HepG2 (cell line): ENCODE measurements around the gene NTN5. TPM values are rescaled to one million over a fixed set of nuclear protein-coding genes. Genes with fewer than 3 reads are reported as not detected.

Experiments used
- AGO1 ChIP-seq: fragments of 200-400 bp; formaldehyde crosslinking; IDR thresholded peaks from 2 replicates; pipeline ENCODE4 v1.6.1; 2017; ENCODE audit warnings: mild to moderate bottlenecking, low read depth, low read length, moderate library complexity; ENCODE audit not compliant: poor library complexity, severe bottlenecking
- DR1 ChIP-seq: sonication (generic); formaldehyde crosslinking; IDR thresholded peaks from 2 replicates; pipeline ENCODE4 v1.8.0; 2021; ENCODE audit warnings: mild to moderate bottlenecking, missing genetic modification reagents, inconsistent platforms
- FOXA3 ChIP-seq: IDR thresholded peaks from 2 replicates; pipeline ENCODE4 v1.6.1; 2016; ENCODE audit warnings: missing genetic modification reagents, missing compliant biosample characterization
- FOXJ3 ChIP-seq: sonication (generic); formaldehyde crosslinking; IDR thresholded peaks from 2 replicates; pipeline ENCODE4 v1.4.0; 2020; ENCODE audit warnings: missing genetic modification reagents, mild to moderate bottlenecking, borderline replicate concordance
- GPBP1L1 ChIP-seq: sonication (generic); formaldehyde crosslinking; IDR thresholded peaks from 2 replicates; pipeline ENCODE4 v1.5.0; 2020; ENCODE audit warnings: mild to moderate bottlenecking, missing genetic modification reagents
- GTF3A ChIP-seq: sonication (generic); formaldehyde crosslinking; conservative IDR thresholded peaks from 2 replicates; pipeline ENCODE4 v1.4.0; 2020; ENCODE audit warnings: mild to moderate bottlenecking, missing genetic modification reagents
- HDAC1 ChIP-seq: sonication (generic); formaldehyde crosslinking; IDR thresholded peaks from 2 replicates; pipeline ENCODE4 v1.5.1; 2020; ENCODE audit warnings: mild to moderate bottlenecking, missing genetic modification reagents
- MTA3 ChIP-seq: sonication (generic); formaldehyde crosslinking; IDR thresholded peaks from 2 replicates; pipeline ENCODE4 v1.4.0; 2020; ENCODE audit warnings: missing genetic modification reagents
- NBN ChIP-seq: fragments of 450-650 bp; conservative IDR thresholded peaks from 2 replicates; pipeline ENCODE4 v1.6.1; 2017
- PRPF4 ChIP-seq: fragments of 200-400 bp; formaldehyde crosslinking; IDR thresholded peaks from 2 replicates; pipeline ENCODE4 v1.6.1; 2016; ENCODE audit warnings: low read length, low read depth; ENCODE audit not compliant: poor library complexity, severe bottlenecking
- RBAK ChIP-seq: sonication (generic); formaldehyde crosslinking; IDR thresholded peaks from 2 replicates; pipeline ENCODE4 v1.5.1; 2020; ENCODE audit warnings: mild to moderate bottlenecking, missing genetic modification reagents
- RFX3 ChIP-seq: IDR thresholded peaks from 2 replicates; pipeline ENCODE4 v1.6.1; 2016; ENCODE audit warnings: missing biosample characterization, missing genetic modification reagents
- SMYD3 ChIP-seq: sonication (generic); formaldehyde crosslinking; IDR thresholded peaks from 2 replicates; pipeline ENCODE4 v1.8.1; 2023; ENCODE audit warnings: mild to moderate bottlenecking, missing genetic modification reagents
- THAP9 ChIP-seq: sonication (generic); formaldehyde crosslinking; IDR thresholded peaks from 2 replicates; pipeline ENCODE4; 2020; ENCODE audit warnings: missing genetic modification reagents, mild to moderate bottlenecking, borderline replicate concordance
- ZBTB4 ChIP-seq: sonication (generic); formaldehyde crosslinking; IDR thresholded peaks from 2 replicates; pipeline ENCODE4 v1.4.0; 2020; ENCODE audit warnings: missing genetic modification reagents, mild to moderate bottlenecking, borderline replicate concordance
- ZNF121 ChIP-seq: sonication (generic); formaldehyde crosslinking; IDR thresholded peaks from 2 replicates; pipeline ENCODE4 v1.5.0; 2020; ENCODE audit warnings: mild to moderate bottlenecking, missing genetic modification reagents
- ZNF136 ChIP-seq: sonication (generic); formaldehyde crosslinking; IDR thresholded peaks from 2 replicates; pipeline ENCODE4 v1.8.1; 2022; ENCODE audit warnings: low read depth, mild to moderate bottlenecking, moderate library complexity, missing genetic modification reagents
- ZNF337 ChIP-seq: sonication (generic); formaldehyde crosslinking; IDR thresholded peaks from 2 replicates; pipeline ENCODE4 v1.5.1; 2020; ENCODE audit warnings: missing genetic modification reagents, low read depth, mild to moderate bottlenecking, borderline replicate concordance
- ZNF580 ChIP-seq: IDR thresholded peaks from 2 replicates; pipeline ENCODE4 v1.6.1; 2016; ENCODE audit warnings: low read depth, borderline replicate concordance
- ZNF605 ChIP-seq: sonication (generic); formaldehyde crosslinking; IDR thresholded peaks from 2 replicates; pipeline ENCODE4 v1.8.0; 2022; ENCODE audit warnings: mild to moderate bottlenecking, missing genetic modification reagents
- ZNF766 ChIP-seq: sonication (generic); formaldehyde crosslinking; IDR thresholded peaks from 2 replicates; pipeline ENCODE4 v1.5.0; 2020; ENCODE audit warnings: missing genetic modification reagents, borderline replicate concordance
- ZNF780A ChIP-seq: sonication (generic); formaldehyde crosslinking; IDR thresholded peaks from 2 replicates; pipeline ENCODE4 v1.8.0; 2022; ENCODE audit warnings: mild to moderate bottlenecking, missing genetic modification reagents, moderate library complexity
- ZSCAN20 ChIP-seq: sonication (generic); formaldehyde crosslinking; IDR thresholded peaks from 2 replicates; pipeline ENCODE4 v1.4.0; 2020; ENCODE audit warnings: missing genetic modification reagents, mild to moderate bottlenecking, borderline replicate concordance
- polyA plus RNA-seq, 8 experiments: library from polyadenylated mRNA; depleted of rRNA in 3 of 8; stranded (reverse) in 7 of 8; unstranded in 1 of 8; fragments of >200 nt; fragmentation: Illumina TruSeq in 4 of 8; extraction: Trizol in 4 of 8; gene quantifications; 2 replicates each; pipeline versions ENCODE4 v1.2.1 to v1.2.3, GENCODE V29; 2011 to 2016; ENCODE audit warnings: low read depth in 4 of 8, missing spikeins in 1 of 8, mixed read lengths in 1 of 8; ENCODE audit not compliant: insufficient read depth in 1 of 8
- total RNA-seq, 5 experiments: library from RNA; depleted of rRNA; stranded (reverse); fragments of >200 nt; fragmentation: Illumina TruSeq; extraction: Trizol; gene quantifications; 2 replicates each; pipeline ENCODE4 v1.2.3, GENCODE V29; 2016; ENCODE audit warnings: low read depth in 1 of 5

NTN5 gene
- total and polyA plus RNA-seq, 2 of the 13 experiments (the other 11 are each of a cell fraction or from before 2014, with no cell fraction given) = 0.05 TPM; not detected in 1

- TF ChIP-seq SMYD3 (CRISPR knock-in tag) (0 out of 2 replicates have a peak, but pooled peaks have one; percentile 50), MTA3 (CRISPR knock-in tag) (no peak), GTF3A (CRISPR knock-in tag) (no peak), ZBTB4 (CRISPR knock-in tag) (0 out of 2 replicates have a peak, but pooled peaks have one; percentile 19), ZNF121 (CRISPR knock-in tag) (no peak), ZNF605 (CRISPR knock-in tag) (peak; percentile 94), FOXJ3 (CRISPR knock-in tag) (no peak), ZNF780A (CRISPR knock-in tag) (0 out of 2 replicates have a peak, but pooled peaks have one; percentile 62), ZSCAN20 (no peak), GPBP1L1 (CRISPR knock-in tag) (no peak), FOXA3 (peak; percentile 34; the same call in 1 of the 2 replicates), PRPF4 (no peak), THAP9 (CRISPR knock-in tag) (peak; percentile 90; the same call in 1 of the 2 replicates), ZNF580 (peak; percentile 33; the same call in 1 of the 2 replicates), ZNF766 (no peak), RBAK (0 out of 2 replicates have a peak, but pooled peaks have one; percentile 35), DR1 (0 out of 2 replicates have a peak, but pooled peaks have one; percentile 34), NBN (no peak), ZNF136 (CRISPR knock-in tag) (peak; percentile 48; the same call in 1 of the 2 replicates), AGO1 (peak; percentile 66), ZNF337 (peak; percentile 76; the same call in 1 of the 2 replicates), HDAC1 (CRISPR knock-in tag) (peak; percentile 72), RFX3 (CRISPR knock-in tag) (no peak)
These were observed 35.3 kb downstream of the NTN5 start (continued) for GRCh38 chr19:48637449-48637947.
